K562 (cell line): ENCODE measurements around the gene TMEM184A. TPM values are rescaled to one million over a fixed set of nuclear protein-coding genes. Genes with fewer than 3 reads are reported as not detected.
A peak's percentile ranks its signal among the peaks of the same experiment; 100 is the strongest.

Source experiments
- ATAC-seq: fragments of 200-7000 bp; cut with Tn5 transposase; 3 replicates; pipeline ENCODE4 v1.9.1; 2020; ENCODE audit warnings: moderate library complexity
- BruUV-seq: library from RNA; stranded (reverse); fragments of 400-500 nt; replicated peaks from 2 replicates; lab custom pipeline; 2021; lab: Mats Ljungman, UMichigan
- CTCF ChIA-PET: fragments of 300-600 bp; formaldehyde crosslinking; extraction: SDS; loops from one replicate; lab custom pipeline; 2021; ENCODE audit warnings: low intra/inter-chr PET ratio; lab: Yijun Ruan, JAX
- POLR2A ChIA-PET: fragments of 300-600, 350-650 bp; sonication (Branson Sonifier 250); formaldehyde crosslinking; extraction: SDS; loops from one replicate; lab custom pipeline; 2021; ENCODE audit warnings: antibody characterized with exemption, inconsistent platforms; lab: Yijun Ruan, JAX
- DNase-seq, 4 experiments: peaks; one replicate each; pipeline versions ENCODE4 v3.0.0 to v3.0.0-alpha.2; 2011 to 2018; ENCODE audit warnings: low spot score in 3 of 4, mixed read lengths in 3 of 4; ENCODE audit errors: extremely low read depth in 1 of 4
- FAIRE-seq: peaks from 2 replicates; lab custom pipeline; 2011; peaks lifted over from hg19 to GRCh38; lab: Jason Lieb, UNC
- H2AFZ ChIP-seq: 2 replicates; pipeline ENCODE4 v1.6.0; 2011; ENCODE audit warnings: low read depth, low read length, control low read depth, inconsistent platforms
- H3K27ac ChIP-seq: fragments of 200-600 bp; 3 replicates; pipeline ENCODE4 v1.8.0; 2011; ENCODE audit warnings: low read depth, mild to moderate bottlenecking, control low read depth, inconsistent platforms, low read length, moderate library complexity, mixed read lengths; ENCODE audit errors: extremely low read depth
- H3K27me3 ChIP-seq, 2 experiments: fragments of 300-600 bp in 1 of 2; 2 replicates in 1 of 2; 3 replicates in 1 of 2; pipeline versions ENCODE4 v1.6.0 to v1.8.0; 2011; ENCODE audit warnings: inconsistent platforms in 2 of 2, low read length in 2 of 2, mild to moderate bottlenecking in 1 of 2, mixed read lengths in 1 of 2, moderate library complexity in 1 of 2; ENCODE audit not compliant: control insufficient read depth in 2 of 2, insufficient read depth in 2 of 2
- H3K36me3 ChIP-seq: fragments of 300-600 bp; 3 replicates; pipeline ENCODE4 v1.8.0; 2011; ENCODE audit warnings: mild to moderate bottlenecking, low read length, inconsistent platforms; ENCODE audit not compliant: control insufficient read depth, insufficient read depth
- H3K4me1 ChIP-seq, 2 experiments: fragments of 200-600 bp in 1 of 2; replicated peaks in 1 of 2; 2 replicates in 1 of 2; 3 replicates in 1 of 2; pipeline versions ENCODE4 v1.5.1 to v1.8.0; 2011; ENCODE audit warnings: inconsistent platforms in 2 of 2, low read length in 2 of 2, mild to moderate bottlenecking in 1 of 2, mixed read lengths in 1 of 2, moderate library complexity in 1 of 2; ENCODE audit not compliant: control insufficient read depth in 2 of 2, insufficient read depth in 2 of 2
- H3K4me2 ChIP-seq: 2 replicates; pipeline ENCODE4 v1.6.1; 2011; ENCODE audit warnings: low read length, control low read depth, inconsistent platforms, mixed read lengths; ENCODE audit not compliant: insufficient read depth
- H3K4me3 ChIP-seq: fragments of 200-600 bp; sonication (generic), shearing (Covaris generic); 2 replicates; pipeline ENCODE4 v1.5.1; 2016; ENCODE audit warnings: control low read depth, inconsistent platforms
- H3K79me2 ChIP-seq: fragments of 200-600 bp; 3 replicates; pipeline ENCODE4 v1.8.0; 2011; ENCODE audit warnings: low read length, inconsistent platforms; ENCODE audit not compliant: control insufficient read depth, insufficient read depth
- H3K9ac ChIP-seq, 2 experiments: 2 replicates each; pipeline versions ENCODE4 v1.6.0 to v1.6.1; 2011; ENCODE audit warnings: low read depth in 2 of 2, low read length in 2 of 2, control low read depth in 1 of 2, inconsistent platforms in 1 of 2, mild to moderate bottlenecking in 1 of 2, mixed read lengths in 1 of 2; ENCODE audit not compliant: insufficient read depth in 1 of 2
- H3K9me1 ChIP-seq: one replicate; pipeline ENCODE4 v1.6.0; 2011; ENCODE audit warnings: inconsistent platforms, mild to moderate bottlenecking, low read length, moderate library complexity; ENCODE audit not compliant: control insufficient read depth, insufficient read depth
- H3K9me3 ChIP-seq: replicated peaks from 2 replicates; pipeline ENCODE4 v1.5.1; 2011; ENCODE audit warnings: low read depth, low read length, inconsistent platforms; ENCODE audit not compliant: control insufficient read depth, insufficient read depth
- H4K20me1 ChIP-seq: replicated peaks from 2 replicates; pipeline ENCODE4 v1.6.1; 2011; ENCODE audit warnings: low read length, inconsistent platforms, mixed read lengths; ENCODE audit not compliant: control insufficient read depth, insufficient read depth
- LCOR ChIP-seq: sonication (generic); formaldehyde crosslinking; IDR thresholded peaks from 2 replicates; pipeline ENCODE4 v1.8.0; 2022; ENCODE audit warnings: mild to moderate bottlenecking, missing genetic modification reagents
- RBFOX2 ChIP-seq: fragments of 200-400 bp; formaldehyde crosslinking; IDR thresholded peaks from 2 replicates; pipeline ENCODE4 v1.6.1; 2017; ENCODE audit warnings: low read depth, mild to moderate bottlenecking, low read length, moderate library complexity
- RBM22 ChIP-seq: fragments of 200-400 bp; formaldehyde crosslinking; IDR thresholded peaks from 2 replicates; pipeline ENCODE4 v1.6.1; 2018; ENCODE audit warnings: low read length, low read depth; ENCODE audit not compliant: poor library complexity, severe bottlenecking
- WGBS: fragments of 100-300 bp; shearing (Covaris generic); methylation state at CpG from one replicate; pipeline ENCODE4 v1.1.6; 2016; ENCODE audit warnings: low coverage, mixed read lengths; ENCODE audit not compliant: insufficient coverage; ENCODE audit errors: missing lambda C conversion rate; 5-methylcytosine and 5-hydroxymethylcytosine counted together
- in situ Hi-C: fragments of 300-500 bp; cut with MboI; formaldehyde crosslinking; loops from 4 replicates; pipeline ENCODE4 v1.15.0; 2018; ENCODE audit warnings: inconsistent platforms, mixed read lengths
- intact Hi-C: fragments of 100-400 bp; cut with micrococcal nuclease; formaldehyde crosslinking; loops from 2 replicates; pipeline ENCODE4 v1.14.2; 2022
- polyA plus RNA-seq, 8 experiments: library from polyadenylated mRNA; depleted of rRNA in 4 of 8; stranded (reverse) in 5 of 8; unstranded in 3 of 8; fragments of >200 nt; fragmentation: Nextera tagmentation in 2 of 8; fragmentation: Illumina TruSeq in 1 of 8; extraction: Ambion mirVana in 2 of 8; extraction: Trizol in 1 of 8; gene quantifications; 2 replicates each; pipeline versions ENCODE4 v1.2.1 to v1.2.3, GENCODE V29; 2011 to 2014; ENCODE audit warnings: inconsistent platforms in 1 of 8, missing spikeins in 1 of 8
- total RNA-seq, 7 experiments: library from RNA; depleted of rRNA in 6 of 7; stranded (reverse); fragments of >200 nt in 6 of 7; fragmentation: Illumina TruSeq in 2 of 7; extraction: Trizol in 2 of 7; gene quantifications; 2 replicates each; pipeline versions ENCODE4 v1.2.1 to v1.2.3, GENCODE V29; 2011 to 2021; ENCODE audit warnings: low replicate concordance in 1 of 7

Gene TMEM184A
- total and polyA plus RNA-seq, 9 of the 15 experiments (the other 6 are each of a cell fraction or from before 2014, with no cell fraction given), result 0.10 to 0.18 (median 0.11) TPM; not detected in 6

GRCh38 chr7:1496531-1497292 lies 59.3 kb downstream of the TMEM184A start:
- Histone ChIP-seq H4K20me1 (no peaks in the 10 kb centered on the region), H3K27ac (no peak overlapping the region), H3K9me3 (no peaks in the 10 kb centered on the region), H2AFZ (no peak overlapping the region), H3K9me1 (no peaks in the 10 kb centered on the region), H3K9ac (peak overlapping the region in 1 of 2 experiments; percentile 7; a peak in 1 of 4 replicates), H3K4me1 (peaks cover 0 to 7% of the 10 kb centered on the region in 2 experiments; a peak in 1 of 5 replicates), H3K4me3 (no peak overlapping the region), H3K4me2 (no peak overlapping the region), H3K36me3 (peaks cover 80% of the 10 kb centered on the region; the same call in 2 of the 3 replicates), H3K79me2 (peaks cover 3% of the 10 kb centered on the region; the same call in 1 of the 3 replicates), H3K27me3 (no peaks in the 10 kb centered on the region)
- CTCF ChIA-PET, result no interaction called here
- POLR2A ChIA-PET, result no interaction called here
- ATAC-seq, result no peak
- no TSS peak for BruUV-seq
- 94% methylated on average over 22 of the region's 33 CpGs for WGBS
- FAIRE-seq, result no peak
- no peak for DNase-seq
- TF ChIP-seq LCOR (CRISPR knock-in tag) (no peak), RBM22 (peak; percentile 2), RBFOX2 (peak; percentile 15; the same call in 1 of the 2 replicates)
- intact Hi-C loops (no loop called here), in situ Hi-C loops (no loop called here)
